ENCODE data around the gene ARHGEF7. TPM values are rescaled to one million over a fixed set of nuclear protein-coding genes. Genes with fewer than 3 reads are reported as not detected.
A peak's percentile ranks its signal among the peaks of the same experiment; 100 is the strongest.

The ARHGEF7 gene
- total RNA-seq, 2 donors from 2014 or later = 49.5 to 53.5 TPM

DNA sequence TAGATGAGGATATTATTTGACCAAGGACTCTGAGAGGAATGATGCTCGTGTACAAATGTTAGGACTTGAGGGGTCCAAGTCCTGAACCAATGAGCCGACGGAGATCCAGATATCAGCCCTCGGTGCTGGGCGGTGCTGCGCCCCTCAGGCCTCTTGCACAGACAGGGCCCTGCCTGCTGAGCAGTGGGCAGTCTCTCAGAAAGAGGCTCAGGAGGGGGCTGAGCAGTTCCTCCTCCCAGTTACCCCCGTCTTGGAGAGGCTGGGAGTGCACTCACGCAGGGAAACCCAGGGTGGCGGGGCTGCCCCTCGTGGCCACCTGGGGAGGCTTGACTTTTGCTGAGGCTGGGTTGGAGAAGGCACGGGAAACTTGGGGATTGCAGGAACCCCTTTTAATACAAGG lies 223.7 kb downstream of the ARHGEF7 start:
- Mint-ChIP-seq H3K4me1 (peaks cover 3% of the 10 kb centered on the region), H3K9me3 (peaks cover 5% of the 10 kb centered on the region), H3K27ac (no peak overlapping the region), H3K27me3 (ENCODE audit: insufficient read depth) (no peaks in the 10 kb centered on the region), H3K36me3 (ENCODE audit: low read depth) (no peaks in the 10 kb centered on the region), H3K4me3 (no peak overlapping the region)
- no peak overlapping the region for H3K9ac ChIP-seq (ENCODE audit: extremely low read depth, low read length, poor library complexity, severe bottlenecking)
- no peaks in the 10 kb centered on the region for H3K27me3 ChIP-seq (ENCODE audit: control insufficient read depth, insufficient read depth, low read length, poor library complexity, severe bottlenecking)
- peak; percentile 20 for DNase-seq
- 85 to 87% methylated on average over 10 to 11 of the region's 11 CpGs for WGBS, 2 experiments (ENCODE audit: insufficient coverage in 1 of 2, insufficient read length in 1 of 2)
- TF ChIP-seq, protein P1, sequence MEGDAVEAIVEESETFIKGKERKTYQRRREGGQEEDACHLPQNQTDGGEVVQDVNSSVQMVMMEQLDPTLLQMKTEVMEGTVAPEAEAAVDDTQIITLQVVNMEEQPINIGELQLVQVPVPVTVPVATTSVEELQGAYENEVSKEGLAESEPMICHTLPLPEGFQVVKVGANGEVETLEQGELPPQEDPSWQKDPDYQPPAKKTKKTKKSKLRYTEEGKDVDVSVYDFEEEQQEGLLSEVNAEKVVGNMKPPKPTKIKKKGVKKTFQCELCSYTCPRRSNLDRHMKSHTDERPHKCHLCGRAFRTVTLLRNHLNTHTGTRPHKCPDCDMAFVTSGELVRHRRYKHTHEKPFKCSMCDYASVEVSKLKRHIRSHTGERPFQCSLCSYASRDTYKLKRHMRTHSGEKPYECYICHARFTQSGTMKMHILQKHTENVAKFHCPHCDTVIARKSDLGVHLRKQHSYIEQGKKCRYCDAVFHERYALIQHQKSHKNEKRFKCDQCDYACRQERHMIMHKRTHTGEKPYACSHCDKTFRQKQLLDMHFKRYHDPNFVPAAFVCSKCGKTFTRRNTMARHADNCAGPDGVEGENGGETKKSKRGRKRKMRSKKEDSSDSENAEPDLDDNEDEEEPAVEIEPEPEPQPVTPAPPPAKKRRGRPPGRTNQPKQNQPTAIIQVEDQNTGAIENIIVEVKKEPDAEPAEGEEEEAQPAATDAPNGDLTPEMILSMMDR (conservative IDR thresholded peaks at IDR 0.05) = no peak
- no peak overlapping the region for H3K27ac ChIP-seq (ENCODE audit: low read depth, low read length)
- H3K4me1 ChIP-seq (ENCODE audit: control insufficient read depth, insufficient read depth, low read length) = no peaks in the 10 kb centered on the region
- H3K36me3 ChIP-seq (ENCODE audit: control insufficient read depth, insufficient read depth, low read length) = no peaks in the 10 kb centered on the region
- H3K9me3 ChIP-seq (ENCODE audit: control insufficient read depth, low read length) = no peaks in the 10 kb centered on the region
- no peak overlapping the region for H3K4me3 ChIP-seq (ENCODE audit: low read length)

GRCh38 chr13:111339366-111340143 lies 224.4 kb downstream of the ARHGEF7 start:
- Mint-ChIP-seq H3K9me3 (no peaks in the 10 kb centered on the region), H3K4me3 (no peak overlapping the region), H3K27ac (no peak overlapping the region), H3K27me3 (ENCODE audit: insufficient read depth) (no peaks in the 10 kb centered on the region), H3K4me1 (peaks cover 4% of the 10 kb centered on the region), H3K36me3 (ENCODE audit: low read depth) (no peaks in the 10 kb centered on the region)
- H3K36me3 ChIP-seq (ENCODE audit: control insufficient read depth, insufficient read depth, low read length) = no peaks in the 10 kb centered on the region
- H3K27me3 ChIP-seq (ENCODE audit: control insufficient read depth, insufficient read depth, low read length, poor library complexity, severe bottlenecking) = no peaks in the 10 kb centered on the region
- DNase-seq = peak; percentile 33
- WGBS, 2 experiments (ENCODE audit: insufficient coverage in 1 of 2, insufficient read length in 1 of 2) = 90 to 92% methylated on average over 11 to 29 of the region's 29 CpGs
- TF ChIP-seq, protein P1 (conservative IDR thresholded peaks at IDR 0.05) = no peak
- H3K9me3 ChIP-seq (ENCODE audit: control insufficient read depth, low read length) = no peaks in the 10 kb centered on the region
- H3K4me1 ChIP-seq (ENCODE audit: control insufficient read depth, insufficient read depth, low read length) = no peaks in the 10 kb centered on the region
- H3K9ac ChIP-seq (ENCODE audit: extremely low read depth, low read length, poor library complexity, severe bottlenecking) = no peak overlapping the region
- no peak overlapping the region for H3K27ac ChIP-seq (ENCODE audit: low read depth, low read length)
- no peak overlapping the region for H3K4me3 ChIP-seq (ENCODE audit: low read length)

DNA sequence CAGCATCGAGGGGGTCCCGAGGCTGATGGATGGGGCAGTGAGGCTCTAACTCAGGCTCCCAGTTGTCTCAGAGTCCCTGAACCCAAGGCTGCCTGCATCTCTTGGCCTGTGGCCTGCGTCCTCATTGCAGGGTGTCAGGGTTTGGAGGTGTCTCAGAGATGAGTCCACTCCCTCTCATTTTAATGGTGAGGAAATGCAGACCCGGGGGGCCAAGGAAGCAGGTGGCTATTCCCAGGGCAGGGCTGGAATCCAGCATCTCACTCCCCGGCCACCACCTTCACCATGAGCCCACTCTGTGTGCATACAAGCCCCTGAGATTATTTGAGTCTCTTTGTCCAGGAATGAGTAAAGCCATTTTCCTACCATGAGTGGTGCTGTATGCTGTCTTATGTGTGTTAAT lies 226.8 kb downstream of the ARHGEF7 start:
- Mint-ChIP-seq H3K27me3 (ENCODE audit: insufficient read depth) (no peaks in the 10 kb centered on the region), H3K36me3 (ENCODE audit: low read depth) (no peaks in the 10 kb centered on the region), H3K9me3 (no peaks in the 10 kb centered on the region), H3K27ac (no peak overlapping the region), H3K4me1 (peaks cover 6% of the 10 kb centered on the region), H3K4me3 (no peak overlapping the region)
- Histone ChIP-seq H3K27ac (ENCODE audit: low read depth, low read length) (no peak overlapping the region), H3K9ac (ENCODE audit: extremely low read depth, low read length, poor library complexity, severe bottlenecking) (no peak overlapping the region), H3K27me3 (ENCODE audit: control insufficient read depth, insufficient read depth, low read length, poor library complexity, severe bottlenecking) (no peaks in the 10 kb centered on the region), H3K36me3 (ENCODE audit: control insufficient read depth, insufficient read depth, low read length) (no peaks in the 10 kb centered on the region), H3K4me1 (ENCODE audit: control insufficient read depth, insufficient read depth, low read length) (no peaks in the 10 kb centered on the region), H3K4me3 (ENCODE audit: low read length) (no peak overlapping the region), H3K9me3 (ENCODE audit: control insufficient read depth, low read length) (no peaks in the 10 kb centered on the region)
- peak; percentile 19 for DNase-seq
- TF ChIP-seq, protein P1 (conservative IDR thresholded peaks at IDR 0.05) = no peak
- 88 to 92% methylated on average over 4 to 5 of the region's 5 CpGs for WGBS, 2 experiments (ENCODE audit: insufficient coverage in 1 of 2, insufficient read length in 1 of 2)
